ENCODE measurements around the gene NFE2. TPM values are rescaled to one million over a fixed set of nuclear protein-coding genes. Genes with fewer than 3 reads are reported as not detected.

The NFE2 gene
- total RNA-seq, 2 donors from 2014 or later: 1.1 TPM; not detected in 1

DNA sequence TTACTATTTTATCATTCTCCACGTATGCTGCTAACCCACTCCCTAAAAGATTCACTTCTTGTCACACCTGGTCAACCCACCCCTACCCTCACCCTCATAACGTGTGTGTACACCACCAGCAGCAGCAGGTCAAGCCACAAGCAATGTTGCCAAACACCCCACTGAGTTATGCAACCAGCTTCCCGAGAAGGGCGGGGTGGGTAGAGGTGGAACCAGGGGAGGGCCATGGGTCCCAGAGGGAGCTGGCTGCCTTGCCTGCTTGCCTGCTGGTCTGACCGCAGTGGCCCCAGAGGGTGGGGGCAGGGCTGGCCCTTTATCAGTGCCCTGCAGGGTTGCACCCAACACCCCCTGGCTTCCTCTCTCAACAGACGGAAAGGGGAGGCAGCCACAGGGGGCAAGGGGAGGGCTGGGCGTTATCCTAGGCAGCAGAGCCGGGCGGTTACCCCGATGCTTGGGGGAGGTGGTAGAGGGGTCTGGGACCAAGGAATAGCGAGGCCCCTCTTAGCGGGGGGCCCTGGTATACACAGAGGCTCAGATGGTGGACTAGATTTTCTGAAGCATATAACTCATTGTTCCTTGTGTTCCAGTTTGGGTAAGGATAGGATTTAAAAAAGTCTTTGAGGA, 3.5 kb upstream of the NFE2 start:
- H3K36me3 ChIP-seq: no peaks in the 10 kb centered on the region
- intact Hi-C loops (cut with DNase I): no loop called here
- TF ChIP-seq, protein P1, sequence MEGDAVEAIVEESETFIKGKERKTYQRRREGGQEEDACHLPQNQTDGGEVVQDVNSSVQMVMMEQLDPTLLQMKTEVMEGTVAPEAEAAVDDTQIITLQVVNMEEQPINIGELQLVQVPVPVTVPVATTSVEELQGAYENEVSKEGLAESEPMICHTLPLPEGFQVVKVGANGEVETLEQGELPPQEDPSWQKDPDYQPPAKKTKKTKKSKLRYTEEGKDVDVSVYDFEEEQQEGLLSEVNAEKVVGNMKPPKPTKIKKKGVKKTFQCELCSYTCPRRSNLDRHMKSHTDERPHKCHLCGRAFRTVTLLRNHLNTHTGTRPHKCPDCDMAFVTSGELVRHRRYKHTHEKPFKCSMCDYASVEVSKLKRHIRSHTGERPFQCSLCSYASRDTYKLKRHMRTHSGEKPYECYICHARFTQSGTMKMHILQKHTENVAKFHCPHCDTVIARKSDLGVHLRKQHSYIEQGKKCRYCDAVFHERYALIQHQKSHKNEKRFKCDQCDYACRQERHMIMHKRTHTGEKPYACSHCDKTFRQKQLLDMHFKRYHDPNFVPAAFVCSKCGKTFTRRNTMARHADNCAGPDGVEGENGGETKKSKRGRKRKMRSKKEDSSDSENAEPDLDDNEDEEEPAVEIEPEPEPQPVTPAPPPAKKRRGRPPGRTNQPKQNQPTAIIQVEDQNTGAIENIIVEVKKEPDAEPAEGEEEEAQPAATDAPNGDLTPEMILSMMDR (IDR thresholded peaks at IDR 0.05): no peak
- TF ChIP-seq POLR2AphosphoS5 (IDR thresholded peaks at IDR 0.05): no peak
- no peak for TF ChIP-seq POLR2A (IDR thresholded peaks at IDR 0.05)
- no peak overlapping the region for H3K4me3 ChIP-seq
- DNase-seq (ENCODE audit: low spot score): peak; percentile 27
- H3K27ac ChIP-seq: no peak overlapping the region
- no peaks in the 10 kb centered on the region for H3K4me1 ChIP-seq (replicated peaks)
- WGBS: 24% methylated on average over 12 of the region's 12 CpGs
- no peaks in the 10 kb centered on the region for H3K9me3 ChIP-seq
- H3K27me3 ChIP-seq (replicated peaks; ENCODE audit: insufficient read depth): no peaks in the 10 kb centered on the region

DNA sequence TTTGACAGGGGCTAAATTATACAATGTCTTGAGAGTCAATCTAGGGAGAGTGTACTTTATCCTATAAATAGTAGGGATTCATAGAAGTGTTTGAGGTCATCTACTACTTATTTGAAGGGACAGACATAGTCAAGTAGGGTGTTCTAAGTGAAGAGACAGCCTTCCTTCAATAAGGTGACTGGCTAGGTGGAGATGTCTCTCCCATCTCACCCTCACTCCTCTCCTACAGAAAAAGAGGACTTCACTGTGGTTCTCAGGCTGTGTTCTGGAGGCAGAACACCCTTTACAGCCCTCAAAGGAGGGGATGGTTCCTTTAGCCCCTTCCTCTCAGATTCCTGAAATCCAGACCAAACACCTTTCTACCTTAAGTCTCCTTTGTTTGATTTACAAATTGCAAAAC, 2.8 kb upstream of the NFE2 start:
- no peak for DNase-seq (ENCODE audit: low spot score)
- H3K4me3 ChIP-seq: no peak overlapping the region
- no peaks in the 10 kb centered on the region for H3K9me3 ChIP-seq
- no peaks in the 10 kb centered on the region for H3K4me1 ChIP-seq (replicated peaks)
- no peak for TF ChIP-seq POLR2AphosphoS5 (IDR thresholded peaks at IDR 0.05)
- TF ChIP-seq, protein P1 (IDR thresholded peaks at IDR 0.05): no peak
- no peak for TF ChIP-seq POLR2A (IDR thresholded peaks at IDR 0.05)
- no peaks in the 10 kb centered on the region for H3K27me3 ChIP-seq (replicated peaks; ENCODE audit: insufficient read depth)
- intact Hi-C loops (cut with DNase I): no loop called here
- H3K36me3 ChIP-seq: no peaks in the 10 kb centered on the region
- no peak overlapping the region for H3K27ac ChIP-seq

DNA sequence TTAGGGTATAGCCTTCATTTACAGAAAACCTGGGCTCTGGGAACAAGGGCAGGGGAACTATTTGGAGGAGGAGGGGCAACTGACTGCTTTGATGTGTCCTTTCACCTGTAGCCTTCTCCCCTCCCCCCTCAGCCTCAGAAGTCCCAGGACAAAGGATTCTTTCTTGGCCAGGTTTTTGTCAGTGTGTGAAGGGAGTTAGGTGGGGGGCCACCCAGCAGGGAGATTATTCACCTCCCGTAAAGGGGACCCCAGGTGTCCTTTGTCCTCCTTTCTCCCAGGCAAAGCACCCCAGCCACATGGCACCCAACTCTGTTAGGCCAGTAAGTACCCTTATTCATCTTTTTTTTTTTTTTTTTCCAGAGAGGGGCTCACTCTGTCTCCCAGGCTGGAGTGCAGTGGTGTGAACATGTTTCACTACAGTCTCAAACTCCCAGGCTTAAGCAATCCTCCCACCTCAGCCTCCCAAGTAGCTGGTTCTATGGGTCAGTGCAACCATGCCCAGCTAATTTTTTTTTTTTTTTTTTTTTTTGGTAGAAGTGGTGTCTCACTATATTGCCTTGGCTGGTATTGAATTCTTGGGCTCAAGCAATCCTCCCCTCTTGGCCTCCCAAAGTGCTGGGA, 723 bp upstream of the NFE2 start:
- 68% methylated on average over 1 of the region's 1 CpG for WGBS
- no peak overlapping the region for H3K4me3 ChIP-seq
- no peaks in the 10 kb centered on the region for H3K9me3 ChIP-seq
- no peaks in the 10 kb centered on the region for H3K4me1 ChIP-seq (replicated peaks)
- no peaks in the 10 kb centered on the region for H3K27me3 ChIP-seq (replicated peaks; ENCODE audit: insufficient read depth)
- DNase-seq (ENCODE audit: low spot score): no peak
- intact Hi-C loops (cut with DNase I): no loop called here
- H3K36me3 ChIP-seq: no peaks in the 10 kb centered on the region
- no peak overlapping the region for H3K27ac ChIP-seq
- TF ChIP-seq POLR2A (IDR thresholded peaks at IDR 0.05) (no peak), POLR2AphosphoS5 (IDR thresholded peaks at IDR 0.05) (no peak)

DNA sequence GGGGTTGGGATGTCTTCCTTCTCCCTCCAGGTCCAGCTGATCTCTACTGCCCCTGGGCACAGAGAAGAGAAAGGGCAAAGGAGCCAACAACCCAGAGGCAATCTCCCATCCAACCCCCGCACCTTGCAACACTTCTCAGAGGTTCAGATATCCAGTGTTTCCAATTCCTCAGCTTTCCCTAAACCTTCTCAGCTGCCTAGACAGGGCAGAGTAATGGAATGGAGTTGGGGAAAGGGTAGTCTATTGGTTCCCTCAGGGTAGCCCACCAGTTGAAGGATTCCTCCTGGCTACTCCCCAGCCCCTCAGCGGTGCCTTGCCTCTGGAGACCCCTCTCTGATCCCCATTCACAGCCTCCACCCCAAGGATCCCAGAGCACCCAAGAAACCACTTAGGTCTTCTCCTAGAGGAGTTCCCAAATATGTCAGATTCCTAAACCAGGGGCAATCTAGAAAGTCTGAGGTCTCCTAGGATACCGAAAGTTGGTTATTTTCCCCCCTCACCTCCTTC, 537 bp downstream of the NFE2 start:
- intact Hi-C loops (cut with DNase I): no loop called here
- TF ChIP-seq, protein P1 (IDR thresholded peaks at IDR 0.05): no peak
- TF ChIP-seq POLR2A (IDR thresholded peaks at IDR 0.05): no peak
- TF ChIP-seq POLR2AphosphoS5 (IDR thresholded peaks at IDR 0.05): no peak
- no peaks in the 10 kb centered on the region for H3K36me3 ChIP-seq
- no peak overlapping the region for H3K27ac ChIP-seq
- 65% methylated on average over 3 of the region's 3 CpGs for WGBS
- H3K4me3 ChIP-seq: no peak overlapping the region
- H3K9me3 ChIP-seq: no peaks in the 10 kb centered on the region
- no peaks in the 10 kb centered on the region for H3K27me3 ChIP-seq (replicated peaks; ENCODE audit: insufficient read depth)
- no peak for DNase-seq (ENCODE audit: low spot score)
- H3K4me1 ChIP-seq (replicated peaks): no peaks in the 10 kb centered on the region

DNA sequence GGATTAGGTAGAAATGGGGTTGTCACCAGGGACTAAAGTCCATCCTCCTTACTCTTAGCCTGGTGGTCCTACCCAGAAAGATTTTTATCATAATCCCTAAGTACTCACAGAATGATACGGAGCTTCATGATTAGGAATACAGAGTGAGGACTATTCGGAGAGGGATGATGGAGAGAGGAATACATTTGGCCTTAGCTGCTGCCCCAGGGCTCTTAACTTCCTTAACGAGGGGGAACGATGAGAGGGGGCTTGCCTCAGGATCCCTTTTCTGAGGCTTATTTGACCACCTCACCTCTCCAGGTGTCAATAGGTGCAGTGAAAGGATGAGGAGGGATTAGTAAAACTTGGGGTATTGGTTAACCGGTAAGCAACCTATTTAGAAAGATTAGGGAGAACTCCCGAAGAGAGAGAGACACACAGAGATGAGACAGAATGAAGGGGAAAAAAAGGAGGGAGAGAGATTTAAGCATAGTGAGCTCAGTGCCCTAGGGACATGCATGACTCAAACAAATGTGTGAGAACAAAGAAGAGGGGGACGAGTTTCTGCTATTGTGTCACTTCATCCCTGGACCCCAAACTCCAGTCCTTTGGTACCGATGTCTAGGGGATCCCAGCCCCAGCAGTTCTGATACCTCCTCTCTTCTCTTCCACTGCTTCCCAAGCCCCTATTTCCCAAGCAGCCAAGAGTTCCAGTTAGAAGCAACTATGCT, 1.1 kb downstream of the NFE2 start:
- TF ChIP-seq POLR2A (IDR thresholded peaks at IDR 0.05) (no peak), POLR2AphosphoS5 (IDR thresholded peaks at IDR 0.05) (no peak)
- TF ChIP-seq, protein P1 (IDR thresholded peaks at IDR 0.05): no peak
- H3K36me3 ChIP-seq: no peaks in the 10 kb centered on the region
- no peak for DNase-seq (ENCODE audit: low spot score)
- no peak overlapping the region for H3K4me3 ChIP-seq
- H3K27me3 ChIP-seq (replicated peaks; ENCODE audit: insufficient read depth): no peaks in the 10 kb centered on the region
- H3K9me3 ChIP-seq: no peaks in the 10 kb centered on the region
- intact Hi-C loops (cut with DNase I): no loop called here
- no peaks in the 10 kb centered on the region for H3K4me1 ChIP-seq (replicated peaks)
- no peak overlapping the region for H3K27ac ChIP-seq
- 74% methylated on average over 8 of the region's 8 CpGs for WGBS

Data from prostate gland (tissue), 2 donors.